ENCODE results near the gene REEP1.

DNA sequence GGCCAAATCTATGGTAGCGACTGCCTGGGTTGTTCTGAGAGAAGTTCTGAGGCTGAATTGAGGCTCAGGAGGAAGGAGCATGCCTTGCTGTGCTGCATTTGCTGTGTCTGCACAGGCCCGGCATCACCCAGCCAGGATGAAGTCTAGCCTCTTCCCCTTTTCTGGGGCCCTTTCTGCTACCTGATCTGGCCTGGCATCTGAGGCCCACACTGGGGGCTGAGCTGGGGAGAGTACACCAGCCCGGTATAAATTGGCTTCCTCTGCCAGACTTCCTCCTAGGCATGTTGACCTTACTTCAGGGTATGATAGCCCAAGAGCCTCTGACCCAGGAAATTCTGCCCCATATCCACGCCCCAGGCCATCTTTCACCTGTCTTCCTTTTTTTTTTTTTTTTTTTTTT, 108.2 kb downstream of the REEP1 start:
- TF ChIP-seq, protein P1, sequence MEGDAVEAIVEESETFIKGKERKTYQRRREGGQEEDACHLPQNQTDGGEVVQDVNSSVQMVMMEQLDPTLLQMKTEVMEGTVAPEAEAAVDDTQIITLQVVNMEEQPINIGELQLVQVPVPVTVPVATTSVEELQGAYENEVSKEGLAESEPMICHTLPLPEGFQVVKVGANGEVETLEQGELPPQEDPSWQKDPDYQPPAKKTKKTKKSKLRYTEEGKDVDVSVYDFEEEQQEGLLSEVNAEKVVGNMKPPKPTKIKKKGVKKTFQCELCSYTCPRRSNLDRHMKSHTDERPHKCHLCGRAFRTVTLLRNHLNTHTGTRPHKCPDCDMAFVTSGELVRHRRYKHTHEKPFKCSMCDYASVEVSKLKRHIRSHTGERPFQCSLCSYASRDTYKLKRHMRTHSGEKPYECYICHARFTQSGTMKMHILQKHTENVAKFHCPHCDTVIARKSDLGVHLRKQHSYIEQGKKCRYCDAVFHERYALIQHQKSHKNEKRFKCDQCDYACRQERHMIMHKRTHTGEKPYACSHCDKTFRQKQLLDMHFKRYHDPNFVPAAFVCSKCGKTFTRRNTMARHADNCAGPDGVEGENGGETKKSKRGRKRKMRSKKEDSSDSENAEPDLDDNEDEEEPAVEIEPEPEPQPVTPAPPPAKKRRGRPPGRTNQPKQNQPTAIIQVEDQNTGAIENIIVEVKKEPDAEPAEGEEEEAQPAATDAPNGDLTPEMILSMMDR (conservative IDR thresholded peaks at IDR 0.05; ENCODE audit: low read depth, low read length), result no peak
- no peak for TF ChIP-seq EZH2 (IDR thresholded peaks at IDR 0.05; ENCODE audit: borderline replicate concordance, low read depth, low read length, poor library complexity, severe bottlenecking)
